GM18508 (cell line): ENCODE measurements around the gene PPP1R8.
"Not testable (repeated sequence)": the region's sequence is repeated elsewhere in the genome, so short reads cannot be mapped to it uniquely, and the experiment has no call there.

Experiments
- ATAC-seq: cut with Tn5 transposase; IDR thresholded peaks from one replicate; pipeline ENCODE4 v1.9.1; 2021; ENCODE audit warnings: moderate number of reproducible peaks; ENCODE audit not compliant: insufficient read depth, unreplicated experiment

PPP1R8 gene

GRCh38 chr1:27830621-27831440, at the start of gene PPP1R8:
Gene PPP1R8 (plus strand): TSS chr1:27830782. CDS start chr1:27830836, 54 bp downstream.
- ATAC-seq, result peak; percentile 70

GRCh38 chr1:27782950-27783349, 47.6 kb upstream of the PPP1R8 start:
- no peak for ATAC-seq

- no peak for ATAC-seq
Measured at GRCh38 chr1:27784700-27785099, 45.9 kb upstream of the PPP1R8 start.

DNA sequence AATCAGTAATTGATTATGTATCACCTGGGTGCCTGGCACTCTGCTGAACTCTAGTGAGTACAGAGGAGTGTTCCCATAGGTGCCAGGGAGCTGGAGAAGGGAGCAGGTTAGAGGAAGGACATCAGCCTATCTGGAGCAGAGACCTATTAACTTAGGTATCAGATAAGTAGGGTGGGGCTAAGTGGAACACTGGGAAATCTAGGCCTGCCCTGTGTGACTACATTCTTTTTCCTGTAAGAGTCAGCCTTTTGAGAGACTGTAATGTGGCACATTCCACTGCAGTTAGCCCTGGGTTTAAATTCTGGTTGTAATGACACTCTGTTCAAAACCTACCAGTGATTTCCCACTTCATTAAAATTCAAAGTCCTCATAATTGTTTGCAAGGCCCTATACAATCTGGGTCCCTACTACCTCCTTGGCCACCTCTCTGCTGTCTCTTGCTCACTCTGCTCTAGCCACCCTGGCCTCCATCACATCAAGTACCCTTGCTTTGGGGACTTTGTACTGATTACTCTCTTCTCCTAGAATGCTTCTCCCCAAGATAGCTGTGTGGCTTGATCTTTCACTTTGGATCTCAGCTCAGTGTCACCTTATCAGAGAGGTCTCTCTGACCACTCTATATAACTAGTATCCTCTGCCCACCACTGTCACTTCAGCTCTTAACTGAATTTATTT, 44.7 kb upstream of the PPP1R8 start:
- no peak for ATAC-seq

DNA sequence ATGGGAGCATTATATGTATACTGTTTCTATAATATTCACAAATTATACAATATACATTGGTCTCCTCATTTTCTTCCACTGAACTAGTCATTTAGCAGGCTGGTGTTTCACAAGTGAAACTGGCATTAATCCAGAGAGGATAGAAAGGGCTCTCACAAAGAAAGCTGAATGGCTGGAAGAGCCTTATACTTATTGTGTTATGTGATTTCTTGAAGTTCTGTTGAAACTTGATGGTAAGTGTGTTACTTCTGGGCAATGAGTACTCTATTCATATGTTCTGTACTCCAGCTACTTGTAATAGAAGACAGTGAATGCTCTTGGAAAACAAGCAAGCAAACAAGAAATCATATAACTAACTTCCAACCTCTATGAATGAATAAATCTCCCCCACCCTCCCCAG, 42.7 kb upstream of the PPP1R8 start:
- no peak for ATAC-seq

DNA sequence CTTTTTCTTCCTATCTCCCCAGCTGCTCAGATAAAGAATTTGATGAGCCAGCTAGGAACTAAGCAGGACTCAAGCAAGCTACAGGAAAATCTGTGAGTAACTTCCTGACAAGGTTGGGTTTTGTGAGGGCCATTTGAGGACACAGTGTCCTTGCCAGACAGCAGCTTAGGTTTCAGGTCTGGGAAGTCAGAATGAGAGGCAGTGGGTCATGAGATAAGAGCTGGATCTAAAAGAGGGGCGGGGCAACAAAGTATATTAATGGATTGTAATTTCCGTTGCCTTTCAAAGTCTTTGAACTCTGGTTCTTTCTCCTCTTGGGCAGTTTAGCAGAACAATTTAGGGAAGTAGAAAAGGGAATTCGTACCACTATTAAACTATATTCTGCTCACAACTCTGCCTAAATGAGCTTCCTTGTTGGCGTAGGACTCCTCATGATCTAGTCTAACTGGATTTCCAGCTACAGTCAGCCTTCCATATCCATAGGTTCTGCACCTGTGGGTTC, 41.0 kb upstream of the PPP1R8 start:
- ATAC-seq, result no peak

DNA sequence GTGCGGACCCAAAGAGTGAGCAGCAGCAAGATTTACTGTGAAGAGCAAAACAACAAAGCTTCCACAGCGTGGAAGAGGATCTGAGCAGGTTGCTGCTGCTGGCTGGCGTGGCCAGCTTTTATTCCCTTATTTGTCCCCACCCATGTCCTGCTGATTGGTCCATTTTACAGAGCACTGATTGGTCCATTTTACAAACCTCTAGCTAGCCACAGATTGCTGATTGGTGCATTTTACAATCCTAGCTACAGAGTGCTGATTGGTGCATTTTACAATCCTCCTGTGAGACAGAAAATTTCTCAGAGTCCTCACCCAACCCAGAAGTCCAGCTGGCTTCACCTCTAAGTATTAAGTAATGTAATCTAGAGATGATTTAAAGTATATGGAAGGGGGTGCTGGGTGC, 40.3 kb upstream of the PPP1R8 start:
- not testable (repeated sequence) for ATAC-seq

DNA sequence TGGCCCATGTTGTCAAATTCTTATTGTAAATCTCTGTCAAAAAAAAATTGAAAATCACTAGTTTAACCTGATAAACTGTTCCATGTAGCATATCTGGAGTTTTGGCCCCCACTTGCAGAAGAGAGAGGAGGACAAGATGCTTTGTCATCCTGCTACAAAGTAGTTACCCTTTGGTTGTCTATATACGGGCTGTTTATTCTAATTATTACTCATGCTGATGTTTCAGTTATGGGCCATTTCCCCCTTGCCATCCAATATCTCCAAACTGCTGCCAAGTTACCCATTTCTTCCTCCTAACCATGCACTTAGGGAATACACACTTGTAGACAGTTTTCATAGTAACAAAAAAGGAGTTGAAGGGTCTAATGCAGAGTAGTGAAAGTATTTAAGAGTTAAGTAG, 35.0 kb upstream of the PPP1R8 start:
- no peak for ATAC-seq

GRCh38 chr1:27804791-27805190, 25.8 kb upstream of the PPP1R8 start:
- no peak for ATAC-seq

DNA sequence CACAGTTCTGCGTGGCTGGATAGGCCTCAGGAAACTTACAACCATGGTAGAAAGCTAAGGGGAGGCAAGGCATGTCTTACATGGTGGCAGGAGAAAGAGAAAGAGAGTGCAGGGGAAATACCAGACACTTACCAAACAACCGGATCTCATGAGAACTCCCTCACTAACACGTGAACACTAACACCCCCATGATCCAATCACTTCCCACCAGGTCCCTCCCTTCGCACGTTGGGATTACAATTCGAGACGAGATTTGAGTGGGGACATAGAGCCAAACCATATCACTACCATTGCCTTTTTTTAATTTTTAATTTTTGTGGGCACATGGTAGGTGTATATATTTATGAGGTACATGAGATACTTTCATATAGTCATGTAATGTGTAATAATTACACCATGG, 23.8 kb upstream of the PPP1R8 start:
- ATAC-seq, result no peak

- ATAC-seq, result no peak
Measured at GRCh38 chr1:27807385-27807784, 23.2 kb upstream of the PPP1R8 start.

- not testable (repeated sequence) for ATAC-seq
Measured at GRCh38 chr1:27808131-27808530, 22.5 kb upstream of the PPP1R8 start.

- ATAC-seq, result no peak
Measured at GRCh38 chr1:27809883-27810282, 20.7 kb upstream of the PPP1R8 start.

DNA sequence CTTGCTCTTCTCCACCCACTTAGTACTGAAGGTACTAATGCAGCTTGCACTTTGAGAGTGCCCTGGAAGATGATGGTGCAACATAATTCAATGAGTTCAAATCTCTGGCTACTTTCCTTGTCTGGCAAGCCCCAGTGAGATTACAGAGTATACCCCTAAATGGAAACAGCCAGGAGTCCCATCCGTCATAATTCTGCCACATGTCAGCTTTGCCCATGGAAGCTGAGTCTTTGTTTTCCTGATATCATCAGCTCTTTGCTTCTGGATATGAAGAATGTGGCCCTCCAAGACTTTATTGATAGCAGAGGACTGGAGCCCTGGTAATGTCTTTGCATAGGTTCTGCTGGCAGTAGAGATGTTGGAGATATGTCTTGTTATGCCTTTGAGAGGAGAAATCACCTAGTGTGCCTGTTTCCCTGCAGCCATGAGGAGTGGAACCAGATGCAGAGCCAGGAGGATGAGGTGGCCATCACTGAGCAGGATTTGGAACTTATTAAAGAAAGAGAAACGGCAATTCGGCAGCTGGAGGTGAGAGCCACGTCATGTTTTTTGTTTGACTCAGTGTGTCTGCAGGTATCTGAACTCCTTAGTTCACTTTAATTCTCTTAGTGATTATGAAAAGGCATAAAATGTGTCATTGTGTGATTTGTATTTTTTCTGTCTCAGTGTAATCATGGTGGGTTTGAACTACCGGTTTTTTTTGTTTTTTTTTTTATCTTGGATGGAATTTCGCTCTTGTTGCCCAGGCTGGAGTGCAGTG, 18.7 kb upstream of the PPP1R8 start:
- ATAC-seq, result no peak

DNA sequence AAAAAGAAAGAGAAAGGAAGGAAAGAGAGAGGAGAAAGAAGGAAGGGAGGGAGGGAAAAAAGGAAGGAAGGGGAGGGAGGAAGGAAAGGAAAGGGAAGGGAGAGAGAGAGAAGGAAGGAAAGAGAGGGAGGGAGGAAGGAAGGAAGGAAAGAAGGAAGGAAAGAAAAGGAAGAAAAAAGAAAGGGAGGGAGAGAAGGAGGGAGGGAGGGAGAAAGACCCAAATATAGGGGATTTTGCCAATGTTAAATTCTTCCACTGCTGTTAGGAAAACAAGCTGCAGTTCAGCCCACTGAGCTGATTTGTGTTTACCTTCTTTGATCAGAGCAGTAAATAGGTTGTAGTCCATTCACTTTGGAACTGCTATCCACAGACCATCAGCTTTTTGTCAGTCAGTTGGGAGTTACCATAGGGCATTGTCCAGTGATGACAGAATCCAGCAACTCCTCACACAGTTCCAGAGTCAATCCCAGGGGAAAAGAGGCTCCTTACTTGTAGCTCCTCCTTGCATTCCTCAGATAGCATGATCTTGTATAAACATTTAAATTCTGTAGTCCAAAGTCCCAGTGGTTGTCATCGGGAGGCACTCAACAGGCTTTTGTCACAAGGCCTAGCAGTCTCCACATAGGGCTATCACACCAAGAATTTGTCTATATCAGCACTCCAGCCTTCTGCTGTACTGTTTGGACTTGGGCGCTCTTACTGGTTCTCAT, 13.5 kb upstream of the PPP1R8 start:
- no peak for ATAC-seq

- ATAC-seq, result no peak
Measured at GRCh38 chr1:27821761-27822315, 8.7 kb upstream of the PPP1R8 start.

- ATAC-seq, result no peak
Measured at GRCh38 chr1:27823784-27824183, 6.8 kb upstream of the PPP1R8 start.

DNA sequence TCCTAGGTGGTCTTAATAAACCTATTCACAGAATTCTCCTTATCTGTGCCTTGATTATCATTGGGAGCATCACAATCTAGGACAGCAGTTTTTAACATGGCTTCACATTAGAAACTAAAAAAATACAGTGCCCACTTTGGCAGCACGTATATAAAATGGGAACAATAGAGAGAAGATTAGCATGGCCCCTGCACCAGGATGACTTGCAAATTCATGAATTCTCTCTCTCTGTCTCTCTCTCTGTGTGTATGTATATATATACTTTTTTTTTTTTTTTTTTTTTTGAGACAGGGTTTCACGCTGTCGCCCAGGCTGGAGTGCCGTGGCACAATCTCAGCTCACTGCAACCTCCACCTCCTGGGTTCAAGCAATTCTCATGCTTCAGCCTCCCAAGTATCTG, 6.2 kb upstream of the PPP1R8 start:
- ATAC-seq, result no peak

GRCh38 chr1:27829339-27829960, 1.1 kb upstream of the PPP1R8 start:
- ATAC-seq, result not testable (repeated sequence)
